B cell (primary cell): ENCODE measurements around the gene MTHFD1L. TPM values are rescaled to one million over a fixed set of nuclear protein-coding genes. Genes with fewer than 3 reads are reported as not detected.

ENCODE experiments used
- ATAC-seq: fragments of 200-7000 bp; cut with Tn5 transposase; one replicate; pipeline ENCODE4 v1.10.0; 2021; ENCODE audit warnings: low read depth, mild to moderate bottlenecking, moderate number of reproducible peaks, moderate library complexity
- CTCF ChIA-PET: fragments of 350-600 bp; sonication (Branson Sonifier 250); formaldehyde crosslinking; loops from one replicate; lab custom pipeline; 2021; ENCODE audit warnings: antibody characterized with exemption, inconsistent platforms; lab: Charles Lee
- POLR2A ChIA-PET: fragments of 350-600 bp; sonication (Branson Sonifier 250); formaldehyde crosslinking; loops from one replicate; lab custom pipeline; 2021; ENCODE audit warnings: antibody characterized with exemption; lab: Charles Lee
- DNase-seq: peaks from one replicate; pipeline ENCODE4 v3.0.0; 2013
- H2AFZ ChIP-seq: 2 replicates; pipeline ENCODE4 v1.6.1; 2012; ENCODE audit warnings: mild to moderate bottlenecking, low read depth, low read length; ENCODE audit not compliant: insufficient read depth, poor library complexity, severe bottlenecking
- H3K27ac ChIP-seq, 2 donors: 1 replicate in 1 of 2; 2 replicates in 1 of 2; pipeline ENCODE4 v1.5.1; 2012 to 2013; ENCODE audit warnings: low read length in 2 of 2, mild to moderate bottlenecking in 2 of 2, moderate library complexity in 1 of 2
- H3K27me3 ChIP-seq, 4 experiments: fragments of 200-600 bp in 1 of 4; sonication (generic) in 1 of 4; replicated peaks in 1 of 4; 1 replicate in 2 of 4; 2 replicates in 2 of 4; pipeline versions ENCODE4 v1.6.1 to v1.7.0; 2013 to 2016; ENCODE audit warnings: low read length in 3 of 4, mild to moderate bottlenecking in 2 of 4, mixed read lengths in 1 of 4, moderate library complexity in 1 of 4; ENCODE audit not compliant: insufficient read depth in 4 of 4, control insufficient read depth in 3 of 4; ENCODE audit errors: control extremely low read depth in 1 of 4
- H3K36me3 ChIP-seq, 2 experiments: replicated peaks in 1 of 2; 1 replicate in 1 of 2; 2 replicates in 1 of 2; pipeline versions ENCODE4 v1.6.1 to v1.7.1; 2013; ENCODE audit warnings: low read length in 1 of 2; ENCODE audit not compliant: insufficient read depth in 2 of 2, control insufficient read depth in 1 of 2; ENCODE audit errors: control extremely low read depth in 1 of 2, extremely low read depth in 1 of 2
- H3K4me1 ChIP-seq, 2 donors: fragments of 200-600 bp in 1 of 2; sonication (generic) in 1 of 2; 1 replicate in 1 of 2; 2 replicates in 1 of 2; pipeline versions ENCODE4 v1.5.1 to v1.6.1; 2013 to 2017; ENCODE audit warnings: low read length in 2 of 2; ENCODE audit not compliant: control insufficient read depth in 2 of 2, insufficient read depth in 2 of 2
- H3K4me2 ChIP-seq: replicated peaks from 2 replicates; pipeline ENCODE3; 2012; ENCODE audit warnings: mild to moderate bottlenecking, low read depth, low read length; ENCODE audit not compliant: poor library complexity, severe bottlenecking
- H3K4me3 ChIP-seq, 5 experiments: fragments of 200-600 bp in 1 of 5; sonication (generic) in 1 of 5; 1 replicate in 3 of 5; 2 replicates in 2 of 5; pipeline versions ENCODE4 v1.5.1 to v1.7.0; 2011 to 2016; ENCODE audit warnings: low read length in 4 of 5, mild to moderate bottlenecking in 4 of 5, low read depth in 2 of 5, control low read depth in 1 of 5, moderate library complexity in 1 of 5; ENCODE audit not compliant: insufficient read depth in 1 of 5; ENCODE audit errors: control extremely low read depth in 1 of 5, extremely low read depth in 1 of 5
- H3K79me2 ChIP-seq: fragments of 200-600 bp; sonication (generic); one replicate; pipeline ENCODE4 v1.6.0; 2016; ENCODE audit warnings: low read length; ENCODE audit not compliant: control insufficient read depth, insufficient read depth
- H3K9ac ChIP-seq: fragments of 200-600 bp; sonication (generic); 2 replicates; pipeline ENCODE4 v1.6.1; 2017; ENCODE audit warnings: mild to moderate bottlenecking, low read length, moderate library complexity
- H3K9me3 ChIP-seq, 3 donors: one replicate each; pipeline versions ENCODE4 v1.6.1 to v1.7.1; 2013; ENCODE audit warnings: low read length in 2 of 3; ENCODE audit not compliant: control insufficient read depth in 2 of 3, insufficient read depth in 1 of 3; ENCODE audit errors: control extremely low read depth in 1 of 3
- H4K20me1 ChIP-seq: 2 replicates; pipeline ENCODE4 v1.6.0; 2012; ENCODE audit warnings: mild to moderate bottlenecking, low read length; ENCODE audit not compliant: insufficient read depth, control insufficient read depth, poor library complexity, severe bottlenecking
- H3K27ac Mint-ChIP-seq: one replicate; pipeline ENCODE4 v1.8.0; 2021; ENCODE audit warnings: mixed read lengths
- H3K27me3 Mint-ChIP-seq: one replicate; pipeline ENCODE4 v1.8.0; 2021; ENCODE audit warnings: mixed read lengths
- H3K4me1 Mint-ChIP-seq: one replicate; pipeline ENCODE4 v1.8.0; 2021; ENCODE audit warnings: mixed read lengths
- H3K4me3 Mint-ChIP-seq: one replicate; pipeline ENCODE4 v1.8.0; 2021; ENCODE audit warnings: mixed read lengths
- H3K9me3 Mint-ChIP-seq: one replicate; pipeline ENCODE4 v1.8.0; 2022; ENCODE audit warnings: mixed read lengths; ENCODE audit not compliant: insufficient read depth
- EZH2 ChIP-seq: IDR thresholded peaks from 2 replicates; pipeline ENCODE4 v1.6.1; 2012; ENCODE audit warnings: borderline replicate concordance, low read depth, mild to moderate bottlenecking, moderate library complexity, low read length; ENCODE audit not compliant: insufficient read depth, poor library complexity, severe bottlenecking
- WGBS: methylation state at CpG from one replicate; pipeline ENCODE4 v1.1.5; 2013; ENCODE audit warnings: missing lambda C conversion rate; ENCODE audit not compliant: insufficient coverage; 5-methylcytosine and 5-hydroxymethylcytosine counted together
- intact Hi-C: fragments of 100-400 bp; cut with micrococcal nuclease; formaldehyde crosslinking; loops from one replicate; pipeline ENCODE4 v1.10.0; 2022
- polyA plus RNA-seq: library from polyadenylated mRNA; depleted of rRNA; stranded (reverse); fragments of >200 nt; gene quantifications from 2 replicates; pipeline ENCODE4 v1.2.3, GENCODE V29; 2012
- total RNA-seq, 2 donors: library from RNA; stranded (reverse); fragments of 120-200 nt in 1 of 2; gene quantifications; 1 replicate in 1 of 2; 2 replicates in 1 of 2; pipeline versions ENCODE4 v1.2.3 to v1.2.4, GENCODE V29; 2013 to 2022
- TF ChIP-seq, protein P1 (sequence below): fragments of 200-600 bp; IDR thresholded peaks from one replicate; pipeline ENCODE4 v1.8.0; 2022; ENCODE audit warnings: antibody characterized with exemption, mild to moderate bottlenecking

MTHFD1L gene
- total and polyA plus RNA-seq, 2 donors (not counting 1 experiment from before 2014, with no cell fraction given) = 2.9 to 16.1 TPM

DNA sequence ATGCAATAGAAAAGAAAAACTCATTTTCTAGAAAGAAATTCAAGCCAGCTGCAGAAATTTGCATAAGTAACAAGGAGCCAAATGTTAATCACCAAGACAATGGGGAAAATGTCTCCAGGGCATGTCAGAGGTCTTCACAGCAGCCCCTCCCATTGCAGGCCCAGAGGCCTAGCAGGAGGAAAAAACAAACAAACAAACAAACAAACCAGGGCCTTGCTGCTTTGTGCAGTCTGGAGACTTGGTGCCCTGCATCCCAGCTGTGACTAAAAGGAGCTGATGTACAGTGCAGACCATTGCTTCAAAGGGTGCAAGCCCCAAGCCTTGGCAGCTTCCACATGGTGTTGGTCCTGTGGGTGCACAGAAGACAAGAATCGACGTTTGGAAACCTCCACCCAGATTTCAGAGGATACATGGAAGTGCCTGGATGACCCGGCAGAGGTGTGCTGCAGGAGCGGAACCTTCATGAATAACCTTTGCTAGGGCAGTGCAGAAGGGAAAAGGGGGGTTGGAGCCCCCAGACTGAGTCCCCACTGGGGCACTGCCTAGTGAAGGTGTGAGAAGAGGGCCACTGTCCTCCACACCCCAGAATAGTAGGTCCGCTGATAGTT, 263.4 kb downstream of the MTHFD1L start:
- Histone ChIP-seq H3K9me3 (peaks cover 0 to 8% (median 0%) of the 10 kb centered on the region in 3 donors), H3K27me3 (no peaks in the 10 kb centered on the region), H3K36me3 (no peaks in the 10 kb centered on the region), H2AFZ (no peak overlapping the region), H3K9ac (no peak overlapping the region), H3K4me3 (no peak overlapping the region), H4K20me1 (no peaks in the 10 kb centered on the region), H3K27ac (no peak overlapping the region), H3K4me2 (no peak overlapping the region), H3K4me1 (no peaks in the 10 kb centered on the region), H3K79me2 (no peaks in the 10 kb centered on the region)
- no peak for DNase-seq
- Mint-ChIP-seq H3K27ac (no peak overlapping the region), H3K4me3 (no peak overlapping the region), H3K27me3 (no peaks in the 10 kb centered on the region), H3K4me1 (peaks cover 10% of the 10 kb centered on the region), H3K9me3 (peaks cover 4% of the 10 kb centered on the region)
- ChIA-PET CTCF (no interaction called here), POLR2A (no interaction called here)
- no peak for ATAC-seq
- TF ChIP-seq, protein P1, sequence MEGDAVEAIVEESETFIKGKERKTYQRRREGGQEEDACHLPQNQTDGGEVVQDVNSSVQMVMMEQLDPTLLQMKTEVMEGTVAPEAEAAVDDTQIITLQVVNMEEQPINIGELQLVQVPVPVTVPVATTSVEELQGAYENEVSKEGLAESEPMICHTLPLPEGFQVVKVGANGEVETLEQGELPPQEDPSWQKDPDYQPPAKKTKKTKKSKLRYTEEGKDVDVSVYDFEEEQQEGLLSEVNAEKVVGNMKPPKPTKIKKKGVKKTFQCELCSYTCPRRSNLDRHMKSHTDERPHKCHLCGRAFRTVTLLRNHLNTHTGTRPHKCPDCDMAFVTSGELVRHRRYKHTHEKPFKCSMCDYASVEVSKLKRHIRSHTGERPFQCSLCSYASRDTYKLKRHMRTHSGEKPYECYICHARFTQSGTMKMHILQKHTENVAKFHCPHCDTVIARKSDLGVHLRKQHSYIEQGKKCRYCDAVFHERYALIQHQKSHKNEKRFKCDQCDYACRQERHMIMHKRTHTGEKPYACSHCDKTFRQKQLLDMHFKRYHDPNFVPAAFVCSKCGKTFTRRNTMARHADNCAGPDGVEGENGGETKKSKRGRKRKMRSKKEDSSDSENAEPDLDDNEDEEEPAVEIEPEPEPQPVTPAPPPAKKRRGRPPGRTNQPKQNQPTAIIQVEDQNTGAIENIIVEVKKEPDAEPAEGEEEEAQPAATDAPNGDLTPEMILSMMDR = no peak
- no peak for TF ChIP-seq EZH2
- WGBS = 93% methylated on average over 2 of the region's 5 CpGs
- intact Hi-C loops = no loop called here

DNA sequence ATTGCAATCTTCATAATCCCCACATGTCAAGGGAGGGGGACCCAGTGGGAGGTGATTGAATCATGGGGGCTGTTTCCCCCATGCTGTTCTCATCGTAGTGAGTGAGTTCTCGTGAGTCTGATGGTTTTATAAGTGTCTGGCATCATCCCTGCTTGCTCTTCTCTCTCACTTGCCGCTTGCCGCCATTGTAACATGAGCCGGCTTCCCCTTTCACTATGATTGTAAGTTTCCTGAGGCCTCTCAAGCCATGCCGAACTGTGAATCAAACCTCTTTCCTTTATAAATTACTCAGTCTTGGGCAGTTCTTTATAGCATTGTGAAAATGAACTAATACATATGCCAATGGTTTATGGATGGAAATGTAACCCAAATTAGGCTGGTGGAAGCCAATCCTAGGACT, 264.8 kb downstream of the MTHFD1L start:
- TF ChIP-seq, protein P1 = no peak
- no peak overlapping the region for H3K27ac ChIP-seq
- no peak overlapping the region for H3K4me2 ChIP-seq
- Mint-ChIP-seq H3K27ac (no peak overlapping the region), H3K4me1 (peaks cover 10% of the 10 kb centered on the region), H3K9me3 (peaks cover 4% of the 10 kb centered on the region), H3K4me3 (no peak overlapping the region), H3K27me3 (no peaks in the 10 kb centered on the region)
- no peaks in the 10 kb centered on the region for H3K4me1 ChIP-seq
- DNase-seq (no peak), ATAC-seq (no peak)
- H3K9me3 ChIP-seq = peaks cover 0 to 14% (median 0%) of the 10 kb centered on the region in 3 donors
- intact Hi-C loops = no loop called here
- H3K36me3 ChIP-seq = no peaks in the 10 kb centered on the region
- no peaks in the 10 kb centered on the region for H4K20me1 ChIP-seq
- no peak overlapping the region for H3K9ac ChIP-seq
- H3K27me3 ChIP-seq = no peaks in the 10 kb centered on the region
- ChIA-PET POLR2A (no interaction called here), CTCF (no interaction called here)
- H3K4me3 ChIP-seq = no peak overlapping the region
- no peak overlapping the region for H2AFZ ChIP-seq
- no peaks in the 10 kb centered on the region for H3K79me2 ChIP-seq
- no CpG with 5 or more reads among the region's 6 CpGs for WGBS
